ENCODE measurements around the gene AEBP2. TPM values are rescaled to one million over a fixed set of nuclear protein-coding genes. Genes with fewer than 3 reads are reported as not detected.

AEBP2 gene
- total RNA-seq, 1 experiment from 2014 or later = 50.3 TPM

GRCh38 chr12:19454837-19455236 is 15.5 kb downstream of the AEBP2 start:
- Histone ChIP-seq H3K4me2 (no peak overlapping the region), H3K79me2 (ENCODE audit: low read depth) (peaks cover 99% of the 10 kb centered on the region), H3K4me1 (replicated peaks; ENCODE audit: insufficient read depth) (no peaks in the 10 kb centered on the region), H3K27me3 (ENCODE audit: insufficient read depth, low read depth) (no peaks in the 10 kb centered on the region), H4K20me1 (ENCODE audit: insufficient read depth) (peaks cover 54% of the 10 kb centered on the region), H3K27ac (no peak overlapping the region), H2AFZ (no peak overlapping the region), H3K9me3 (ENCODE audit: insufficient read depth, low read depth) (no peaks in the 10 kb centered on the region), H3F3A (ENCODE audit: insufficient read depth, low read depth) (no peaks in the 10 kb centered on the region), H3K4me3 (no peak overlapping the region), H3K9me2 (ENCODE audit: insufficient read depth) (no peaks in the 10 kb centered on the region), H3K36me3 (ENCODE audit: low read depth) (no peaks in the 10 kb centered on the region)
- BruUV-seq (replicated peaks) = no TSS peak
- intact Hi-C loops (cut with micrococcal nuclease; ENCODE audit: unreplicated experiment) = no loop called here
- ChIA-PET CTCF (no interaction called here), POLR2A (ENCODE audit: unreplicated experiment) (interaction anchor here (0.6 kb wide), 1 partner anchor 277 kb away, joined by 3 read pairs; no protein-coding TSS in a partner anchor)
- DNase-seq = no peak
- TF ChIP-seq EZH2 (IDR thresholded peaks at IDR 0.05; ENCODE audit: low read depth) (no peak), CTCF (conservative IDR thresholded peaks at IDR 0.05) (no peak)

GRCh38 chr12:19456176-19456575 is 16.9 kb downstream of the AEBP2 start:
- H3K4me2 ChIP-seq = no peak overlapping the region
- H3K79me2 ChIP-seq (ENCODE audit: low read depth) = peaks cover 99% of the 10 kb centered on the region
- no peak for DNase-seq
- ChIA-PET CTCF (interaction anchor here (0.6 kb wide), 1 partner anchor 140 kb away, joined by 3 read pairs; no protein-coding TSS in a partner anchor), POLR2A (ENCODE audit: unreplicated experiment) (interaction anchor here (0.6 kb wide), 1 partner anchor 93 kb away, joined by 3 read pairs; no protein-coding TSS in a partner anchor)
- peaks cover 54% of the 10 kb centered on the region for H4K20me1 ChIP-seq (ENCODE audit: insufficient read depth)
- no peak overlapping the region for H2AFZ ChIP-seq
- H3K27me3 ChIP-seq (ENCODE audit: insufficient read depth, low read depth) = no peaks in the 10 kb centered on the region
- H3K4me3 ChIP-seq = no peak overlapping the region
- H3K4me1 ChIP-seq (replicated peaks; ENCODE audit: insufficient read depth) = no peaks in the 10 kb centered on the region
- H3K27ac ChIP-seq = no peak overlapping the region
- intact Hi-C loops (cut with micrococcal nuclease; ENCODE audit: unreplicated experiment) = no loop called here
- H3K36me3 ChIP-seq (ENCODE audit: low read depth) = no peaks in the 10 kb centered on the region
- BruUV-seq (replicated peaks) = no TSS peak
- H3K9me3 ChIP-seq (ENCODE audit: insufficient read depth, low read depth) = no peaks in the 10 kb centered on the region
- no peaks in the 10 kb centered on the region for H3K9me2 ChIP-seq (ENCODE audit: insufficient read depth)
- TF ChIP-seq CTCF (conservative IDR thresholded peaks at IDR 0.05) = no peak
- no peak for TF ChIP-seq EZH2 (IDR thresholded peaks at IDR 0.05; ENCODE audit: low read depth)
- H3F3A ChIP-seq (ENCODE audit: insufficient read depth, low read depth) = no peaks in the 10 kb centered on the region

GRCh38 chr12:19457561-19457960 is 18.3 kb downstream of the AEBP2 start:
- no TSS peak for BruUV-seq (replicated peaks)
- no peaks in the 10 kb centered on the region for H3F3A ChIP-seq (ENCODE audit: insufficient read depth, low read depth)
- CTCF ChIA-PET = no interaction called here
- no peaks in the 10 kb centered on the region for H3K9me3 ChIP-seq (ENCODE audit: insufficient read depth, low read depth)
- no peak overlapping the region for H3K4me2 ChIP-seq
- no peaks in the 10 kb centered on the region for H3K27me3 ChIP-seq (ENCODE audit: insufficient read depth, low read depth)
- POLR2A ChIA-PET (ENCODE audit: unreplicated experiment) = no interaction called here
- DNase-seq = no peak
- no peak overlapping the region for H3K27ac ChIP-seq
- H3K79me2 ChIP-seq (ENCODE audit: low read depth) = peaks cover 99% of the 10 kb centered on the region
- H3K9me2 ChIP-seq (ENCODE audit: insufficient read depth) = no peaks in the 10 kb centered on the region
- H3K36me3 ChIP-seq (ENCODE audit: low read depth) = no peaks in the 10 kb centered on the region
- no peak overlapping the region for H2AFZ ChIP-seq
- peaks cover 49% of the 10 kb centered on the region for H4K20me1 ChIP-seq (ENCODE audit: insufficient read depth)
- no peak overlapping the region for H3K4me3 ChIP-seq
- no peak for TF ChIP-seq CTCF (conservative IDR thresholded peaks at IDR 0.05)
- no peak for TF ChIP-seq EZH2 (IDR thresholded peaks at IDR 0.05; ENCODE audit: low read depth)
- no peaks in the 10 kb centered on the region for H3K4me1 ChIP-seq (replicated peaks; ENCODE audit: insufficient read depth)
- intact Hi-C loops (cut with micrococcal nuclease; ENCODE audit: unreplicated experiment) = no loop called here
